ENCODE results near the gene CDK10. TPM values are rescaled to one million over a fixed set of nuclear protein-coding genes. Genes with fewer than 3 reads are reported as not detected.
A peak's percentile ranks its signal among the peaks of the same experiment; 100 is the strongest.
"Not testable (repeated sequence)": the region's sequence is repeated elsewhere in the genome, so short reads cannot be mapped to it uniquely, and the experiment has no call there.

The CDK10 gene
- polyA plus RNA-seq, 3 donors, result 16.5 to 107 (median 18.3) TPM

DNA sequence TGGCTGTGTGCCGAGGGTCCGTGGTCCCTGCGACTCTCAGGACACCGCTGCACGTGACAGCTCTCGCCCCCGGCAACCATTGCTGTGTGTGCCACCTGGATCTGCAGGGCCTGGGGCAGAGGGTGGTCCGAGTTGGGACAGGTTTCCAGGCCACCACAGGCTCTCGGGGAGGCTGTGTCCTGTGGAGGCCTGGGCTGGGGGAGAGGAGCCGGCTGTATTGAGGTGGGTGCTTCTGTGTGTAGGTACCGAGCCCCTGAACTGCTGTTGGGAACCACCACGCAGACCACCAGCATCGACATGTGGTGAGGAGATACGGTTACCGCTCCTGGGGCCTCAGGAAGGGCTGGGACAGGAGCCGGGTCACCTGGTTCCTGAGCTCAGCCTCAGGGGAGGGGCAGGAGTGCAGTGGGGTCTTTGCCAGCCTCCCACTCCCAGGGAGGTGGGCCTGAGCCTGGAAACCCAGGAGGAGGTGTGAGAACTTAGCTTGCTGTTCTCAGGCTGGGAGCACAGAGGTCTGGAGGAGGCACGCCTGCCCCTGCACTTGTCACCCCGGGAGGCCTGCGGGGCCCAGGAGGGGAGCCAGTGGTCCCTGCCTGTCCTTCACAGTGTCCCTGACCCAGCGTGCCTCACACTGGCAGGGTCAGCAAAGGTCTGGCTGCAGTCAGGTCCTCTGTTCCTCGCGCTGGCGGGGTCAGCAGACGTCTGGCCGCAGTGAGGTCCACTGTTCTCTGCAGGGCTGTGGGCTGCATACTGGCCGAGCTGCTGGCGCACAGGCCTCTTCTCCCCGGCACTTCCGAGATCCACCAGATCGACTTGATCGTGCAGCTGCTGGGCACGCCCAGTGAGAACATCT lies 7.7 kb downstream of the CDK10 start:
- H3K79me2 ChIP-seq (ENCODE audit: insufficient read depth, low read length), result peaks cover 5% of the 10 kb centered on the region
- H3K27ac ChIP-seq (ENCODE audit: low read depth in 1 of 2, low read length in 2 of 2), result no peak overlapping the region
- H3K36me3 ChIP-seq (replicated peaks in 1 of 2; ENCODE audit: control insufficient read depth in 1 of 2, insufficient read depth in 2 of 2, low read length in 2 of 2), result peaks cover 56 to 71% of the 10 kb centered on the region in 2 donors
- H3K9ac ChIP-seq (ENCODE audit: insufficient read depth, low read length, poor library complexity, severe bottlenecking), result no peak overlapping the region
- no peak overlapping the region for H3K4me3 Mint-ChIP-seq
- H3K9me3 Mint-ChIP-seq, result no peaks in the 10 kb centered on the region
- WGBS (ENCODE audit: insufficient coverage), result 92% methylated on average over 23 of the region's 32 CpGs
- H3K4me1 Mint-ChIP-seq, result no peaks in the 10 kb centered on the region
- H3K27me3 Mint-ChIP-seq (ENCODE audit: low read depth in 3 of 3), result peaks cover 0 to 4% (median 3%) of the 10 kb centered on the region in 3 donors
- H3K4me1 ChIP-seq (ENCODE audit: control insufficient read depth in 1 of 2, insufficient read depth in 2 of 2, low read length in 2 of 2), result no peaks in the 10 kb centered on the region
- H3K4me3 ChIP-seq (replicated peaks in 1 of 3; ENCODE audit: low read depth in 2 of 3, low read length in 3 of 3), result no peak overlapping the region
- H3K36me3 Mint-ChIP-seq, result peaks cover 43 to 70% of the 10 kb centered on the region in 2 donors
- no peak overlapping the region for H3K27ac Mint-ChIP-seq
- H4K20me1 ChIP-seq (ENCODE audit: insufficient read depth, low read length), result peaks cover 39% of the 10 kb centered on the region
- no peak overlapping the region for H3K4me2 ChIP-seq (replicated peaks; ENCODE audit: extremely low read depth, low read length, poor library complexity, severe bottlenecking)
- DNase-seq, result peak in 1 of 3 donors; percentile 6
- H2AFZ ChIP-seq (ENCODE audit: insufficient read depth, low read depth, low read length, poor library complexity, severe bottlenecking), result no peak overlapping the region
- no peaks in the 10 kb centered on the region for H3K9me3 ChIP-seq (replicated peaks in 1 of 2; ENCODE audit: control insufficient read depth in 1 of 2, insufficient read depth in 1 of 2, low read length in 2 of 2)
- TF ChIP-seq, protein P1, sequence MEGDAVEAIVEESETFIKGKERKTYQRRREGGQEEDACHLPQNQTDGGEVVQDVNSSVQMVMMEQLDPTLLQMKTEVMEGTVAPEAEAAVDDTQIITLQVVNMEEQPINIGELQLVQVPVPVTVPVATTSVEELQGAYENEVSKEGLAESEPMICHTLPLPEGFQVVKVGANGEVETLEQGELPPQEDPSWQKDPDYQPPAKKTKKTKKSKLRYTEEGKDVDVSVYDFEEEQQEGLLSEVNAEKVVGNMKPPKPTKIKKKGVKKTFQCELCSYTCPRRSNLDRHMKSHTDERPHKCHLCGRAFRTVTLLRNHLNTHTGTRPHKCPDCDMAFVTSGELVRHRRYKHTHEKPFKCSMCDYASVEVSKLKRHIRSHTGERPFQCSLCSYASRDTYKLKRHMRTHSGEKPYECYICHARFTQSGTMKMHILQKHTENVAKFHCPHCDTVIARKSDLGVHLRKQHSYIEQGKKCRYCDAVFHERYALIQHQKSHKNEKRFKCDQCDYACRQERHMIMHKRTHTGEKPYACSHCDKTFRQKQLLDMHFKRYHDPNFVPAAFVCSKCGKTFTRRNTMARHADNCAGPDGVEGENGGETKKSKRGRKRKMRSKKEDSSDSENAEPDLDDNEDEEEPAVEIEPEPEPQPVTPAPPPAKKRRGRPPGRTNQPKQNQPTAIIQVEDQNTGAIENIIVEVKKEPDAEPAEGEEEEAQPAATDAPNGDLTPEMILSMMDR (IDR thresholded peaks at IDR 0.05), result no peak
- H3K27me3 ChIP-seq (ENCODE audit: control insufficient read depth in 2 of 2, insufficient read depth in 2 of 2, low read length in 2 of 2), result no peaks in the 10 kb centered on the region
- intact Hi-C loops (cut with micrococcal nuclease), result no loop called here

DNA sequence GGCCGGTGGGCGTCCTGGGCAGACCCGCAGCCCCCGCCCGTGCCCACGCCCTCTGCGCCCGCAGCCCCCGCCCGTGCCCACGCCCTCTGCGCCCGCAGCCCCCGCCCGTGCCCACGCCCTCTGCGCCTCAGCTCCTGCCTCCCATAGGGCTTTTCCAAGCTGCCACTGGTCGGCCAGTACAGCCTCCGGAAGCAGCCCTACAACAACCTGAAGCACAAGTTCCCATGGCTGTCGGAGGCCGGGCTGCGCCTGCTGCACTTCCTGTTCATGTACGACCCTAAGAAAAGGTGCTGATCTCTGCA lies 8.2 kb downstream of the CDK10 start:
- not testable (repeated sequence) for H3K27ac Mint-ChIP-seq

More for the DNA sequence above, 8.2 kb downstream of the CDK10 start:
- H3K79me2 ChIP-seq (ENCODE audit: insufficient read depth, low read length); H3K27me3 ChIP-seq (ENCODE audit: control insufficient read depth in 2 of 2, insufficient read depth in 2 of 2, low read length in 2 of 2); H3K4me1 Mint-ChIP-seq; H3K27ac ChIP-seq (ENCODE audit: low read depth in 1 of 2, low read length in 2 of 2); H3K9ac ChIP-seq (ENCODE audit: insufficient read depth, low read length, poor library complexity, severe bottlenecking); DNase-seq; H3K27me3 Mint-ChIP-seq (ENCODE audit: low read depth in 3 of 3); H3K4me3 Mint-ChIP-seq; H3K4me2 ChIP-seq (replicated peaks; ENCODE audit: extremely low read depth, low read length, poor library complexity, severe bottlenecking); intact Hi-C loops (cut with micrococcal nuclease); H3K4me1 ChIP-seq (ENCODE audit: control insufficient read depth in 1 of 2, insufficient read depth in 2 of 2, low read length in 2 of 2); H3K4me3 ChIP-seq (replicated peaks in 1 of 3; ENCODE audit: low read depth in 2 of 3, low read length in 3 of 3); H3K9me3 ChIP-seq (replicated peaks in 1 of 2; ENCODE audit: control insufficient read depth in 1 of 2, insufficient read depth in 1 of 2, low read length in 2 of 2); H3K9me3 Mint-ChIP-seq; H2AFZ ChIP-seq (ENCODE audit: insufficient read depth, low read depth, low read length, poor library complexity, severe bottlenecking): not testable (repeated sequence)
- peaks cover 44 to 66% of the 10 kb centered on the region in 2 donors for H3K36me3 Mint-ChIP-seq
- peaks cover 45% of the 10 kb centered on the region for H4K20me1 ChIP-seq (ENCODE audit: insufficient read depth, low read length)
- 94% methylated on average over 22 of the region's 23 CpGs for WGBS (ENCODE audit: insufficient coverage)
- H3K36me3 ChIP-seq (replicated peaks in 1 of 2; ENCODE audit: control insufficient read depth in 1 of 2, insufficient read depth in 2 of 2, low read length in 2 of 2), result peaks cover 55 to 65% of the 10 kb centered on the region in 2 donors
